Activated naive CD8-positive, alpha-beta T cell (primary cell): Measurements from ENCODE around the gene NIPBL.
"Not testable (repeated sequence)": the region's sequence is repeated elsewhere in the genome, so short reads cannot be mapped to it uniquely, and the experiment has no call there.

Source experiments
- H3K27ac Mint-ChIP-seq: one replicate; pipeline ENCODE4 v1.8.0; 2021; ENCODE audit warnings: mixed read lengths
- H3K27me3 Mint-ChIP-seq: one replicate; pipeline ENCODE4 v1.8.0; 2021; ENCODE audit warnings: mixed read lengths
- H3K36me3 Mint-ChIP-seq: one replicate; pipeline ENCODE4 v1.8.0; 2021; ENCODE audit warnings: mixed read lengths
- H3K4me1 Mint-ChIP-seq: one replicate; pipeline ENCODE4 v1.8.0; 2021; ENCODE audit warnings: low read depth, mixed read lengths
- H3K4me3 Mint-ChIP-seq: one replicate; pipeline ENCODE4 v1.8.0; 2021; ENCODE audit warnings: mild to moderate bottlenecking, mixed read lengths
- H3K9me3 Mint-ChIP-seq: one replicate; pipeline ENCODE4 v1.8.0; 2021; ENCODE audit warnings: low read depth, mixed read lengths

Gene NIPBL

DNA sequence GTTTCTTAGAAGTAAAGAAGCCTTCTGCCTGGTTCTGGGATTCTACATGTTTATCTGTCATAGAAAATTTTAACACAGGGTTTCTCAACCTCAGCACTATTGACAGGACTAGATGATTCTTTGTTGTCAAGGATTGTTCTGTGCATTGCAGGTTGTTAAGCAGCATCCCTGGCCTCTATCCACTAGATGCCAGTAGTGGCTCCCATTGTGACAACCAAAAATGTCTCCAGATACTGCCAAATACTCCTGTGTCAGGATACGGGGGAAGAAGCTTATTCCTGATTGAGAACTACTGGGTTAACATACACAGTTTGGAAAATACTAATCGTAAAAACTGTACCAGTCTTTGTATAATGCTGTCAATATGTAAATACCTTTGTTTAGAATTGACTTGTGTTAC, 167.1 kb downstream of the NIPBL start:
- H3K4me1 Mint-ChIP-seq: no peaks in the 10 kb centered on the region
- no peak overlapping the region for H3K27ac Mint-ChIP-seq
- no peaks in the 10 kb centered on the region for H3K27me3 Mint-ChIP-seq
- H3K9me3 Mint-ChIP-seq: no peaks in the 10 kb centered on the region
- no peak overlapping the region for H3K4me3 Mint-ChIP-seq
- H3K36me3 Mint-ChIP-seq: peaks cover 7% of the 10 kb centered on the region

DNA sequence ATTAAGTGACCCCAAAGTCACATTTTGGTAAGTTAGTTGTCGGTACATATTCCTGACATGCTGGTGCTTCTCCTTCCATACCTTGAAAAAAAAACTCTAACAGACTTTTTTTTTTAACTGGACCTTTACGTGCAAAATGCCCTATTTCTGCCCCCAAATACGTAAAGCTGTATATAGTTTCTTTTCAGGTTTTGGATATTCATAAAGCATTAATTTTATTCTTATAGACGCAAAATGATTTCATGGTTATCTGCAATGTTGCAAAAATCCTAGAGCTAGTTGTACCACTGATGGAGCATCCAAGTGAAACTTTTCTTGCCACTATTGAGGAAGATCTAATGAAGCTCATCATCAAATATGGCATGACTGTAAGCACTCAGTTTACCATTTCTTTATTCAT, 167.6 kb downstream of the NIPBL start:
- Mint-ChIP-seq H3K27ac (no peak overlapping the region), H3K9me3 (no peaks in the 10 kb centered on the region), H3K4me3 (no peak overlapping the region), H3K36me3 (peaks cover 8% of the 10 kb centered on the region), H3K4me1 (no peaks in the 10 kb centered on the region), H3K27me3 (no peaks in the 10 kb centered on the region)

DNA sequence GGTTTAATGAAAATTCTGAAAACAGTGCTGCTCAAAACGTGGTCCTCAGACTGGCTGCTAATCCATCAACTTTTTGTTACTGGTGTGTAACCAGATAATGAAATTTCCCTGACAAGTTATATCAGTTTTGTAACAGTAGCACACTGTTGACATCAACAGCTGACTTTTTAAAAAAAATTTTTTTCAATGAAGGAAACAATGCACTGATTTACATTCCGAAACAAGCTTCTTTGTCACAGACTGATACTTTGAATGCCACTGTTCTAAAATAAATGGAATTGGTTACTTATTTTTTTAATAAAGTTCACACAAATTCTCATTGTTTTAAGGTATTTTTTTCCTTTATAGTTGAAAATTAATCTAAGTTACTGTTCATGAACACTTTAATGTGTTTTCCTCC, 169.1 kb downstream of the NIPBL start:
- Mint-ChIP-seq H3K27me3 (no peaks in the 10 kb centered on the region), H3K4me1 (no peaks in the 10 kb centered on the region), H3K36me3 (peaks cover 15% of the 10 kb centered on the region), H3K27ac (no peak overlapping the region), H3K4me3 (no peak overlapping the region), H3K9me3 (no peaks in the 10 kb centered on the region)

DNA sequence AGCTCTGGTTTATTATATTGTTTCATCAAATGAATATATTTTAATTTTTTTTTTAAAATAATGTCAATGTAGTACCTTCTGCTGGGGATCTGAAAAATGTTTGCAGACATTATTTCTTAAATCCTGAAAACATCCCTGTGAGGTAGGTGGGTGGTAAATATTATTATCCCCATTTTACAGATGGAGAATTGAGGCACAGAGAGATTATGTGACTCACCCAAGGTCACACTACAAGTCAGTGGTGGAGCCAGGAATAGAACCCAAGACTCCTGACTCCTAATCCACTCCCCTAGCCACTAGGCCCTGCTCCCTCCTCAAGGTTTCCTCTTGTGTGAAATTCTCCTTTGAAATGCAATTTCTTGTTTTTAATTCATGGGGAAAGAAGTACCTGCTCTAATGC, 171.4 kb downstream of the NIPBL start:
- H3K27me3 Mint-ChIP-seq: no peaks in the 10 kb centered on the region
- no peak overlapping the region for H3K27ac Mint-ChIP-seq
- H3K9me3 Mint-ChIP-seq: no peaks in the 10 kb centered on the region
- peaks cover 17% of the 10 kb centered on the region for H3K36me3 Mint-ChIP-seq
- no peaks in the 10 kb centered on the region for H3K4me1 Mint-ChIP-seq
- H3K4me3 Mint-ChIP-seq: no peak overlapping the region

DNA sequence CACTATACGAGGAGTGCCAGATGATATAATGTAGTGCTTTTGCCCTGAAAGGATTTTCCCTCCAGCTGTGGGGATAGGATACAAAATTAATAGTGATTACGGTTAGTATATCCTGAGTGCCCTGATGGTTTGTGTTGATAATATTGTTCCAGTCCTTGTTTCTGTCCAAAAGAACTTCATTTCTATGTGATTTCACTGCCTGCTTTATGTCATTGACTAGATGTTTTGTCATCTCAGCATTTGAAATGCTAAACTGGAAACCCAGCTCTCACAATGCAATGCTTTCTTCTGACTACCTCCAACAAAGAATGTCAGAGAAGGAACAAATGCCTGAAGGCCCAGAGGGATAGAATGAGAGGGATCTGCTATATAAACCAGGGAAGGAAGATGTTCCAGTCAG, 177.8 kb downstream of the NIPBL start:
- Mint-ChIP-seq H3K36me3 (peaks cover 20% of the 10 kb centered on the region), H3K4me1 (peaks cover 3% of the 10 kb centered on the region), H3K27ac (peak overlapping the region; percentile 42), H3K27me3 (no peaks in the 10 kb centered on the region), H3K4me3 (no peak overlapping the region), H3K9me3 (no peaks in the 10 kb centered on the region)

DNA sequence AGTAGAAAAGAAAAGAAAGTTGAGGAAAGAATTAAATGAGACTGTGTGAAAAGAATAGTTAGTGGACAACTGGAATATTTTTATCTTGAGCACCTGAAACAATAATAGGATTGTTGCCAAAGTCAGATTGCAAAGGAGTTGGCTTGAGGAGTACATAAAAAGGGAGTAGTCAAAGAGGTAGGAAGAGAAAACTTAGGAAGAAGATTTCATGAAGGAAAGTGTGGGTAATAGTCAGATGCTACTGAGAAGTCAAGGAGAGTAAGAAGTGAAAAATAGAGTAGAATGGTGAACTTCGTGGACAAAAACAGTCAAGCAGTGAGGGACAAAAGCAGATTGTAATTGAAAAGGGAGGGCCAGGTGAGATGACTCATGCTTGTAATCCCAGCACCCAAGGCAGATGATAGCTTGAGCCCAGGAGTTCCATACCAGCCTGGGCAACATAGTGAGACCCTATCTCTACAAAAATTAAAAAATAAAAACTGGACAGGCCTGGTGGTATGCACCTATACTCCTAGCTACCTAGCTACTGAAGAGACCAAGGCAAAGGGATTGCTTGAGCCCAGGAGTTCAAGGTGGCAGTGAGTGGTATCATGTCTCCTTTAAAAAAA, 178.9 kb downstream of the NIPBL start:
- Mint-ChIP-seq H3K36me3 (peaks cover 14% of the 10 kb centered on the region), H3K9me3 (no peaks in the 10 kb centered on the region)

DNA sequence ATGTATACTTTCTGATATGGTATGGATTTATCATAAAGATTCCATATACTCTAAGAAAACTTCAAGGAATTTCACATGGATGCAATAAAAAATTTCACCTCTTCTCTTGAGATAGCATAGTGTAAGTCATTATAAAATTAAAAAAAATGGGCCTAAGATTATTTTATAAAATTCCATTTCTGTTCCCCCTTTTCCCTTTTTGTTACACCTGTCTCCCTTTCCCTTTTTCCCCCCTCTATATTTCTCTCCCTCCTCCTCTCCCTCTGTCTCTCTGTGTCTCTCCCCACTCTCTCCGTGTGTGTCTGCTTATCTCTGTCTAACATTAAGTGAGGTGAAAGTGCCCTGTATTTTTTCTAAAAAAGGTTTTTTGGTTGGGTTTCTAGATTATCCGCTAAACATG, 180.2 kb downstream of the NIPBL start:
- Mint-ChIP-seq H3K36me3 (peaks cover 11% of the 10 kb centered on the region), H3K27ac (peak overlapping the region; percentile 48), H3K4me1 (peaks cover 3% of the 10 kb centered on the region), H3K9me3 (no peaks in the 10 kb centered on the region), H3K4me3 (no peak overlapping the region), H3K27me3 (no peaks in the 10 kb centered on the region)

More for the DNA sequence above, 178.9 kb downstream of the NIPBL start:
- Mint-ChIP-seq H3K27ac (peak overlapping the region; percentile 68), H3K4me3 (no peak overlapping the region), H3K27me3 (no peaks in the 10 kb centered on the region), H3K4me1 (peaks cover 3% of the 10 kb centered on the region)

DNA sequence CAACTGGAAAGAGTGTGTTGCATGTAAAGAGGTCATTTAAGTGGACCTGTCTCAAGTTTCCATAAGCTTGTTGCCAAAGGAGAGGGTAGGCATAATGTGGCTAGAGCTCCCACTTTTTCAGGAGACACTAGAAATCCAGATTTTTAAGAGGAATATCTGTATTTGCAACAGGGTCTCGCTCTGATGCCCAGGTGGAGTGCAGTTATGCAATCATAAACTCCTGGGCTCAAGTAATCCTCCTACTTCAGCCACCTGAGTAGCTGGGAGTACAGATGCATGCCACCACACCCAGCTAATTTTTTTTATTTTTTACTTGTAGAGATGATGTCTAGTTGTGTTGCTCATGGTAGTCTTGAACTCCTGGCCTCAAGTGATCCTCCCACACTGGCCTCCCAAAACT, 183.5 kb downstream of the NIPBL start:
- Mint-ChIP-seq H3K36me3 (peaks cover 6% of the 10 kb centered on the region), H3K4me3 (no peak overlapping the region), H3K4me1 (peaks cover 3% of the 10 kb centered on the region), H3K27ac (peak overlapping the region; percentile 46), H3K27me3 (no peaks in the 10 kb centered on the region), H3K9me3 (no peaks in the 10 kb centered on the region)

DNA sequence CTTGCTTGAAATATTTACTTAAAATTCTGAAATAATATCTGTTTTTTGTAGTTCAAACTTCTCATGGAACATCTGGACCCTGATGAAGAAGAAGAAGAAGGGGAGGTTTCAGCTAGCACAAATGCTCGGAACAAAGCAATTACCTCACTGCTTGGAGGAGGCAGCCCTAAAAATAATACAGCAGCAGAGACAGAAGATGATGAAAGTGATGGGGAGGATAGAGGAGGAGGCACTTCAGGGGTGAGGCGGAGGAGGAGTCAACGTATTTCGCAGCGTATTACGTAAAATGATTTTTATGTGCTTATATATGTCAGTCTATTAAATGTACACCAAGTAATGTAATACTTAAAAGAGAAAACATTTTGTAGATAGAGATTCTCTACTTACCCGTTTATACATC, 187.2 kb downstream of the NIPBL start:
- Mint-ChIP-seq H3K27me3 (no peaks in the 10 kb centered on the region), H3K27ac (no peak overlapping the region), H3K9me3 (no peaks in the 10 kb centered on the region), H3K36me3 (peaks cover 2% of the 10 kb centered on the region), H3K4me1 (no peaks in the 10 kb centered on the region), H3K4me3 (no peak overlapping the region)

DNA sequence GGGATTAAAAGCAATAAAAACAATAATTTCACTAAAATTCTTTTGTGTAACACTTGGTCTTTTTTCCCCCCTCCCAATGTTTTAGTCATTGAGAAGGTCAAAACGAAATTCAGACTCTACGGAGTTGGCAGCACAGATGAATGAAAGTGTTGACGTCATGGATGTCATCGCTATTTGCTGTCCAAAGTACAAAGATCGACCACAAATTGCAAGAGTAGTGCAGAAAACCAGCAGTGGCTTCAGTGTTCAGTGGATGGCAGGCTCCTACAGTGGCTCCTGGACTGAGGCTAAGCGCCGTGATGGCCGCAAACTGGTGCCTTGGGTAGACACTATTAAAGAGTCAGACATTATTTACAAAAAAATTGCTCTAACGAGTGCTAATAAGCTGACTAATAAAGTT, 187.9 kb downstream of the NIPBL start:
- peaks cover 2% of the 10 kb centered on the region for H3K36me3 Mint-ChIP-seq
- H3K9me3 Mint-ChIP-seq: no peaks in the 10 kb centered on the region
- no peak overlapping the region for H3K4me3 Mint-ChIP-seq
- H3K4me1 Mint-ChIP-seq: no peaks in the 10 kb centered on the region
- H3K27ac Mint-ChIP-seq: no peak overlapping the region
- no peaks in the 10 kb centered on the region for H3K27me3 Mint-ChIP-seq

DNA sequence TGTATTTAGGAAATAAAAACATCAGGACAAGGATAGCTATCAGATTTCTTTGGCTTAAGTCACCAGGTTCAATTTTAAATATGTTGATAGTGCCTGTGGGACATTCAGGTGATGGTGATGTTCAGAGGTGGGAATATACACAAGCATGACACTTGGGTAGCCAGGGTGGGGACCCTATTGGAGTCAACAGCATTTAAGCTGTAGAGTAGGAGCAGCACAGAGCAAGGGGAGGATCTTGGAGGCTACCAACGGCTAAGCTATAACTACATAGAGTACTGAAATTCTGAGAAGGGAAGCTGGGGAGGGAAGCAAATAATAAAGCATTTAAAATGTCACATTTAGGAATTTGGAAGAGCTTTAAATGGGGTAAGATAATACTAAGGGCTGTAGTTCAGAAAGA, 194.9 kb downstream of the NIPBL start:
- no peaks in the 10 kb centered on the region for H3K9me3 Mint-ChIP-seq
- no peaks in the 10 kb centered on the region for H3K4me1 Mint-ChIP-seq

DNA sequence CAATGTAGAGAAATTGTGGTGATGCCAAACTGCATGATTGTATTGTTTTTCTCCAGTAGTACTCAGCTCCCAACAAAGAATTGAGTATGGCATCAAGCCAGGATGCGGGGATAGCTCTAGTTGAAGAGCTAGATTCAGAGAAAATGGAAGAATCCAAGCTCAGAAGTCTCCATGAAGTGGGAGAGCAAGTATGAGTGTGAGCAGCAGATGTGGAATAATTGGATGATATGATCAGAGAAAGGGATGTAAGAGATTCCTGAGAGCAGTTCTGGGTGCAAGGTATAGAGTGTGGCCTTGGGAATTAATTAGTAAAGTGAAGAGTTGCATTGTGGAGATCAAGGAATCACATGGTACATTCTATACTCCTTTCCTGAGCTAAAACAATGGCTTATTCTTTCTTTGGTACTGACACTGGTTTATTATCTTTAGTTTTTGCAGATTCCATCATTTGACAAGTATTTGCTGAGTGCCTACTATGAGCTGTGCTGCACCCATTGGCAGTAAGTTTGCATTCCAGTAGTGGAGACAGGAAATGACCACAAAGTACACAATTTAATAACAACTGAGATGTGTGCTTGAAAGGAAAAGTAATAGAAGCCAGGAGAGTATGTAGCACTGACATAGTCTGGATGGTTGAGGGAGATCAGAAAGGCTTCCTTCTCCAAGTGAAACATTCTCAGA, 195.5 kb downstream of the NIPBL start:
- Mint-ChIP-seq H3K27me3 (no peaks in the 10 kb centered on the region), H3K9me3 (no peaks in the 10 kb centered on the region), H3K4me1 (no peaks in the 10 kb centered on the region), H3K36me3 (no peaks in the 10 kb centered on the region), H3K27ac (no peak overlapping the region), H3K4me3 (no peak overlapping the region)

More for the DNA sequence above, 194.9 kb downstream of the NIPBL start:
- no peak overlapping the region for H3K27ac Mint-ChIP-seq
- H3K36me3 Mint-ChIP-seq: no peaks in the 10 kb centered on the region
- H3K27me3 Mint-ChIP-seq: no peaks in the 10 kb centered on the region
- H3K4me3 Mint-ChIP-seq: no peak overlapping the region

DNA sequence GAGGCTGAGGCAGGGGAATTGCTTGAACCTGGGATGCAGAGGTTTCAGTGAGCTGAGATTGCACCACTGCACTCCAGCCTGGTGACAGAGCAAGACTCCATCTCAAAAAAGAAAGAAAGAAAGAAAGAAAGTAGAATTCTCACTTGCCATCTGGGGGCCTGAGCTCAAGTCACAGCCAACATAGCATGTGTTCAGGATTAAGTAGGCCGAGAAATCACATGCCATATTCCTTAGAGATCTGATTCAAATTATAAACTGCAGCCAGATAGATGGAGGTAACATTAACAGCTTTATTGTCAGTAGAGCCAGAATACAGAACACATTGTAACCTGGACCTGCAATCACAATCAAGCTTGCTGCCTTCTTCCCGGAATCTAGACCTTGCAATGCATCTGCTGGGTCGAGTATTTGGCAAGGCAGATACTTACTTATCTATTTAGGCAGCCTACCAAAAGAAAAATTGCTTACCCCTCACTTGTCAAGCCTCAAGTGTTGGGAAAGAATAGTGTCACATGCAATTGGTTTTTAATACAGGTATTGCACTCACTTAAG, 198.9 kb downstream of the NIPBL start:
- no peaks in the 10 kb centered on the region for H3K4me1 Mint-ChIP-seq
- H3K27ac Mint-ChIP-seq: no peak overlapping the region
- H3K4me3 Mint-ChIP-seq: no peak overlapping the region
- H3K9me3 Mint-ChIP-seq: no peaks in the 10 kb centered on the region
- no peaks in the 10 kb centered on the region for H3K27me3 Mint-ChIP-seq
- H3K36me3 Mint-ChIP-seq: peaks cover 11% of the 10 kb centered on the region

DNA sequence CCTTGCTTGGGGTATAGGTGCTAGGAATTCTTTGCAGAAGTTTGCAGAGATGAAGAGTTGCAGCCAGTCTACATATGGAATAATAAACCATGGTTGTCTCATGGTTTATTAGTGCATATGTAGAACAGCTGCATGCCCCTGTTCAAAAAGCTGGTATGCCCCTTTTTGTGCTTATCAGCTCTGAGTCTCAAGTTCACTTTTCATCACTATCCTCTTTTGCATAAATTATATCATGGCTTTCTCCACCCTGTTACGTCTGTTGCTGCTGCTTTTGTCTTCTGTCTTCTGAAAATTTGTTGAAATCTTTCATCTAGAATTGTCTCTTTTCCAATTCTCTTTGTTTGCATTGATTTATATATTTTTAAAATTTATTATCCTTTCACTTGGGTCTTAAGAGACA, 200.6 kb downstream of the NIPBL start:
- H3K9me3 Mint-ChIP-seq: no peaks in the 10 kb centered on the region
- H3K4me3 Mint-ChIP-seq: no peak overlapping the region
- peaks cover 12% of the 10 kb centered on the region for H3K36me3 Mint-ChIP-seq

DNA sequence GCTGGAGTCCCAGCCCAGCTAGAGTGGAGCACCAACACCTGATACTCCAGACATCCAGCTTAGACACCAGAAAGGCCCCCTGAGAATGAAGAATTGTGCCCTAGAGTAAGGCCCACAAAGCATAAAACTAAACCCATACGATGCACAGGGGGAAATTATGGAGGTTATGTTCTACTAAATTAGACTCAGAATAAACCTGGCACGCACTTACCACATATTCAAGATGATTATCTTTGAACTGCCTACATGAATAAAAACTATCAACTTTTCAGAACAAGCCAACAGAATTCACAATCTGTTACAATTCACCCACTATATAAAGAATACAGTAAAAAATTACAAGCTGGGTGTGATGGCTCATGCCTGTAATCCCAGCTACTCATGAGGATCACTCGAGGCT, 204.1 kb downstream of the NIPBL start:
- H3K36me3 Mint-ChIP-seq: peaks cover 30% of the 10 kb centered on the region
- no peak overlapping the region for H3K27ac Mint-ChIP-seq
- H3K9me3 Mint-ChIP-seq: no peaks in the 10 kb centered on the region

More for the DNA sequence above, 200.6 kb downstream of the NIPBL start:
- no peak overlapping the region for H3K27ac Mint-ChIP-seq
- no peaks in the 10 kb centered on the region for H3K27me3 Mint-ChIP-seq
- H3K4me1 Mint-ChIP-seq: no peaks in the 10 kb centered on the region

DNA sequence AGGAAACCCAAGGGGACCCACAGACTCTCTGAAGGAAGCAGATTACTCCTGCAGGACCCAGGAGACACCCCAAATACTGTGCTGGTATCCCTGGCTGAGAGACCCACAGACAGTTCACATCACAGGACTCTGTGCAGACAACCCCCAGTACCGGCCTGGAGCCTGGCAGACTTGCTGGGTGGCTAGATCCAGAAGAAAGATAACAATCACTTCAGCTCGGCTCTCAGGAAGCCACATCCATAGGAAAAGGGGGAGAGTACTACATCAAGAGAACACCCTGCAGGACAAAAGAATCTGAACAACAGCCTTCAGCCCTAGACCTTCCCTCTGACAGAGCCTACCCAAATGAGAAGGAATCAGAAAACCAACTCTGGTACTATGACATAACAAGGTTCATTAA, 206.4 kb downstream of the NIPBL start:
- not testable (repeated sequence) for H3K4me1 Mint-ChIP-seq, H3K4me3 Mint-ChIP-seq, H3K27ac Mint-ChIP-seq, H3K9me3 Mint-ChIP-seq, H3K27me3 Mint-ChIP-seq
- H3K36me3 Mint-ChIP-seq: peaks cover 36% of the 10 kb centered on the region

More for the DNA sequence above, 204.1 kb downstream of the NIPBL start:
- Mint-ChIP-seq H3K4me1 (no peaks in the 10 kb centered on the region), H3K4me3 (no peak overlapping the region), H3K27me3 (no peaks in the 10 kb centered on the region)
